ENCODE measurements around the gene LRIG2.

DNA sequence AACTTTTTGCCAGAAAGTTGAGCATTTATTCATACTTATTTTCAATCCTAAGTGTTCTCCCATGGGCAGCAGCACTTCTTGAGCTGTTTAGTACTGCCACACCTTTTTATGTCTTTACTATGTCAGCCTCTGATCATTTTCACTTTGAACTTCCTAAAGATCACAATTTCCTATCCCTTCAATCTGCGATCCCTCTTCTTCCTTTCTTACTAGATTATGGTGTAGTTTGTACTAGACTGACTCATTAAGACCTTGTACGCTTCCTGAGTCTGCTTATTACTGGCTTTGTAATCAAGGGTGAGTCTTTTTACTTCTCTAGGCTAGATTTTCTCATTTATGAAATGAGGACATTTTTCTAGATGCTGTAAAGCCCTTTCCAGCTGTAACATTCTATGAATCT is 55.1 kb downstream of the LRIG2 start:
- TF ChIP-seq CTCF (IDR thresholded peaks at IDR 0.05) (no peak), ZFX (IDR thresholded peaks at IDR 0.05; ENCODE audit: borderline replicate concordance) (no peak)
